HG03432 (cell line): ENCODE measurements around the gene PCED1B.
"Not testable (repeated sequence)": the region's sequence is repeated elsewhere in the genome, so short reads cannot be mapped to it uniquely, and the experiment has no call there.

Source experiments
- ATAC-seq: cut with Tn5 transposase; IDR thresholded peaks from one replicate; pipeline ENCODE4 v1.9.1; 2021; ENCODE audit warnings: mild to moderate bottlenecking, moderate library complexity; ENCODE audit not compliant: unreplicated experiment

The PCED1B gene

DNA sequence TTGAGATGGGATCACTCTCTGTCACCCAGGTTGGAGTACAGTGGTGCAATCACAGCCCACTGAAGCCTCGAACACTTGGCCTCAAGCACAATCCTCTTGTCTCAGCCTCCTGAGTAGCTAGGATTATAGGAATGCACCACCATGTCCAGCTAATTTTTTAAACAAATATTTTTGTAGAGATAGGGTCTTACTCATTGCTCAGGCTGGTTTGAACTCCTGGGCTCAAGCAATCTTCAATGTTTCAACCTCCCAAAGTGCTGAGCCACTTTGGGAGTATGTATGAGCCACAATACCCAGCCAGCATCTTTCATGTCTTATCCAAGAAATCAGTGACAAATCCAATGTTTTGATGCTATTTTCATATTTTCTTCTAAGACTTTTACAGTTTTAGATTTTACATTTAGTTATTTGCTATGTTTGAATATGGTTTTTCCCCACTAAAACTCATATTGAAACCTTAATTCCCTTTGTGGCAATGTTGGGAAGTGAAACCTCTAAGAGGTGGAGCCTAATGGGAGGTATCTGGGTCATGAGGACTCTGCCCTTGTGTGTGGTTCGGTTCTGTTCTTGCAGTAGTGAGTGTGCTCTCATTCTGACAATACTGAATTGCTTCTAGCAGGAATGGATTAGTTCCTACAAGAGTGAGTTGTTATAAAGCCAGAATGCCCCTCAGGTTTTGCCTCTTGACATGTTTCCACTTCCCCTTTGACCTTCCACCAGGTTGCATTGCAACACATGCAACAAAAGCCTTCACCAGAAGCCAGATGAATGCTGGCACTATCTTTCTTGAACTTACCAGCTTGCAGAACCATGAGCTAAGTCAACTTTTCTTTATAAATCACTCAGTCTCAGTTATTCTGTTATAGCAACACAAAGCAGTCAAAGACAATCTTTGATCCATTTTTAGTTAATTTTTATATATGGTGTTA is 81.2 kb downstream of the PCED1B start:
- ATAC-seq: no peak

DNA sequence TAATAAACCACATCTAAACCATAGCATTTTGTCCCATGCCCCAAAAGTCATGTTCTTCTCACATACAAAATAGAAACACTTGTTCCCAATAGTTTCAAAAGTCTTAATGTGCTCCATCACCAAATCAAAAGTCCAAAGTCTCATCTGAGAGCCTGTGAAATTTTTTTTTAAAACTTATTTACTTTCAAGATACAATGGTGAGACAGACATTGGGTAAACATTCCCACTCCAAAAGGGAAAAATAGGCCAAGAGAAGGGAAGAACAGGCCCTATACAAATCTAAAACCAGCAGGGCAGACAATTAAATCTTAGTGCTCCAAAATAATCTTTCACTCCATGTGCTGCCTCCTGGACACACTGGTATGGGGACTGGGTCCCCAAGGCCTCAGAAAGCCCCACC is 84.7 kb downstream of the PCED1B start:
- ATAC-seq: no peak

GRCh38 chr12:47164724-47165439 is 85.5 kb downstream of the PCED1B start:
- no peak for ATAC-seq

- ATAC-seq: no peak
Measured at GRCh38 chr12:47165934-47166333, 86.5 kb downstream of the PCED1B start.

GRCh38 chr12:47166365-47166764 is 86.9 kb downstream of the PCED1B start:
- no peak for ATAC-seq

- ATAC-seq: not testable (repeated sequence)
Measured at GRCh38 chr12:47170281-47170680, 90.9 kb downstream of the PCED1B start.

DNA sequence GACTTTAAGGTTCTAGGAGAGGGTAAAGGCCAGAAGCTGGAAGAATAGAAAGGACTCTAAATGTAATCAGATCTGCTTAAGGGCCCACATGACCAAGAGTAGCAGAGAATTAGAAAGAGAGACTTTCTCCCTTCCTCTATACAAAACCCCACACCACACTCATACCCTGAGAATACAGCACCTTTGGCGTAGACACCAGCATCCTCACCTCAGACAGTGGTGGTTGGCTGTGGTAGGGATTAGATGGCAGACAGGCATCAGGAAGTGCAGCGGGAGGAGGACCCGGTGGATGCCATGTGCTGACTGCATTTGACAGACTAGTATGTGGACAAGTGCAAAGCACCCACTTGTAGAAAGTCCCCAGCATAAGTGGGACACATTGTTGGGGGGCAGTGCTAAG is 98.6 kb downstream of the PCED1B start:
- no peak for ATAC-seq

- ATAC-seq: not testable (repeated sequence)
Measured at GRCh38 chr12:47182164-47182938, 102.9 kb downstream of the PCED1B start.

GRCh38 chr12:47184229-47184628 is 104.8 kb downstream of the PCED1B start:
- no peak for ATAC-seq

DNA sequence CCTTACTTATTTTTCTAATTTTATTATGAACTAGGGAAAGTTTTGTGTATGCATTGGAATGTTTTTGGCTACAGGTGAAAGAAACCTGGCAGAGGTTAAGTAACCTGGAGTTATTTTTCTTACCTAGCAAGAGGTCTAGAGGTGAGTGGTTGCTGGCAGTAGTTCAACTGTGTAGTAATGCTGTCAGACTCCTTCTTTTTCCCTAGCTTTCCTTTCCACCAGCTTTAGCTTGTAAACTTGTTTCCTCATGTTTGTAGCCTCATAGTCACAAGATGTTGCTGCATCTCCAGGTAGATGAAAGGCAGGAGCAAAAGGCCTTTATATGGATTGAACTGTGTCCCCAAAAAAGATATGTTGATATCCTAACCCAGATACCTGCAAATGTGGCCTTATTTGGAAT is 105.4 kb downstream of the PCED1B start:
- ATAC-seq: no peak

DNA sequence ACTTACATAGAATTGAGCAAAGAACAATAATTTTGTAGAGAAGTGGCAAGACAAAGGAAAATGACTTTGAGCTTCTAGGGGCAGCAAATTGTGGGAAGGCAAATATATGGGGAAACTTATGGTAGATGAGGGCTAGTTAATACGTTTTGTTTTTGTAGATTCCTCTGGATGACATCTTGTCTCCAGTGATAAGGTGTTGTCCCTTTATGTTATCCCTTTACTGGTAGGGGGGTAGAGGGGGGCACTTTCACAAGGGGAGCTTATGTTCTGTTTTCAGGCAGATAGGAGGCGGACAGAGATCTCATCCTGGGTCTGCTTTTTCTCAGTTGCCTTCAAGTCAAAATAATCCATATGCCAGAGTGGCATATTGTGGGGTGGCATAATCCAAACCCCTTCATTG is 106.8 kb downstream of the PCED1B start:
- ATAC-seq: no peak

DNA sequence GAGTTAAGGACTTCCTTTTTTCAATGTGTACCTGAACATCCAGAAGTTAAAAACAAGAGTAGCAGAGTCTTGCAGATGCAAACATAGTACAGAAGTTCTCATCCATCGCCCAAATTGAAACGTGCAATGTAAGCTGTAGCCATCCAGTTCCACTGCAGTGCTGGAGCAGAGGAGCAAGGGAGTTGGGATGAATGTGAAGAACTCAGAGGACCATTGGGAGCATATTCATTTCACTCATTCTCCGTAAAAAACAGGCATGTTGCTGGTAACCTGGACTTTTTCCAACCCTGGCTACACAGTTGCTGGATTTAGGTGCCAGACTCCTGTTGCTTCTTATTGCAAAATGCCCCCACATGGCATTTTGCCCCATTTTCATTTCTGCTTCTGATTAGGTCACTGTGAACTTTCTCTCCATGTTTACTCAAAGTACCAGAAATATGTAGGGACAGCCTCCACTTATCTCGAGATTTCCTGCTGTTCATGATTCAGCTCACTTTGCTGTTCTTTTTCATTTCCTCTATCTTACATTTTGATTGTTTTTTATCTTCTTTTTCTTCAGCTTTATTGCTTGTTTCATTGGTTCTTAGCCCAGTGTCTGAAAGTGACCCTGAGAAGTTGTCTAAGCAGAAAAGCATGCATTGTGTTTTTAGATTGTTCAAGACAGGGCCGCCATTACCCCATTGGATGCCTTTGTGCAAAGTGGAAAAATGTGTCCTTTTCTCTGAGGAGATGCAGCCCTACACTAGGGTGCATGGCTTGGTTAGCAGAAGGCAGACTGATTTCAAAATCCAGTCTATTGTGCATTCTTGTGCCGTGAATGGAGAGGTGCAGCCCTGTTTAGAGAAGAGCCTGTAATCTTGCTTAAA is 109.4 kb downstream of the PCED1B start:
- no peak for ATAC-seq

DNA sequence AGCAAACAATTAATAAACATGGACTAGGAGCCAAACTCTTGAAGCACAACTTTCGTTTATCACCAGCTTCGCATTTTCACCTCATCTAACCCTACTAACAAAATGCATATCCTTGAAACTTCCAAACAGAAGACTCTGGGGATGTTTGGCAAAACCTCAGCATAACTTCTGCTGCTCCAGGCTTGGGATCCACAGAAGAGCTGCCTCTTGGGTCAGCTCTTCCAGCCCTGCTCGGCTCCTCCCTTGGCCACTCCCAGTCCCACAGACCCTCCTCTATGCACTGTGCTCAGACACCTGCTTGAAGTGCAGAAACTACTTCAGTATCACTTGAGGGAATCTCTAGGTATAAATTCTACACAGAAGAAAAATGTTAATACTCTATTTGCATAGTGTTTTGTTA is 110.3 kb downstream of the PCED1B start:
- ATAC-seq: no peak

GRCh38 chr12:47190271-47190750 is 110.9 kb downstream of the PCED1B start:
- ATAC-seq: no peak

DNA sequence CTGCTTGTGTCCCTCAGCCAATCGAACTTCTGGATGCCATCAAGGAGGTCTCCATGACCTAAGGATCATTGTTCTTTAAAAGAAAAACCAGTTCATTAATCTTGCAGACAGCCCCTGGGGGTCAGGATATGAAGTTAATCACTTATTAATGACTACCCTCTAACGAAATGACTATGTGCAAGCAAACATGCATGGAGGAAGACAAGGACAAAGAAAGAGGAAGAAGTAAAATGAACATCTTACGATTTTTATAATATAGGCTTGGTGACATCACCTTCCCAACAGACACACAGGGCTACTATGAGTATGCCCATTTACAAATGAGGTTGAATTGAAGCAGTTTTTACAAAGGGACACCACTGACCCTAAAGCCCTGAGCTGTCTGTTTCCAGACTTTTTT is 111.5 kb downstream of the PCED1B start:
- no peak for ATAC-seq

GRCh38 chr12:47192051-47192450 is 112.6 kb downstream of the PCED1B start:
- ATAC-seq: no peak

GRCh38 chr12:47193066-47193465 is 113.6 kb downstream of the PCED1B start:
- ATAC-seq: no peak

- no peak for ATAC-seq
Measured at GRCh38 chr12:47194501-47194900, 115.1 kb downstream of the PCED1B start.

- no peak for ATAC-seq
Measured at GRCh38 chr12:47200446-47200845, 121.0 kb downstream of the PCED1B start.

- ATAC-seq: not testable (repeated sequence)
Measured at GRCh38 chr12:47201190-47201589, 121.8 kb downstream of the PCED1B start.
